ENCODE measurements around the gene CELSR1.
"Not testable (repeated sequence)": the region's sequence is repeated elsewhere in the genome, so short reads cannot be mapped to it uniquely, and the experiment has no call there.

CELSR1 gene

GRCh38 chr22:46478083-46478551 lies 59.3 kb downstream of the CELSR1 start:
- no peak for DNase-seq

GRCh38 chr22:46476547-46476941 lies 60.9 kb downstream of the CELSR1 start:
- DNase-seq = no peak

- DNase-seq = no peak
These were observed 63.4 kb downstream of the CELSR1 start for GRCh38 chr22:46473896-46474557.

- DNase-seq = no peak
These were observed 64.2 kb downstream of the CELSR1 start for GRCh38 chr22:46473021-46473779.

GRCh38 chr22:46472722-46473016 lies 64.8 kb downstream of the CELSR1 start:
- no peak for DNase-seq

- DNase-seq = no peak
These were observed 65.3 kb downstream of the CELSR1 start for GRCh38 chr22:46471901-46472721.

- not testable (repeated sequence) for DNase-seq
These were observed 66.1 kb downstream of the CELSR1 start for GRCh38 chr22:46471330-46471729.

- no peak for DNase-seq
These were observed 67.7 kb downstream of the CELSR1 start for GRCh38 chr22:46469711-46470110.

GRCh38 chr22:46467006-46467405 lies 70.4 kb downstream of the CELSR1 start:
- DNase-seq = no peak

GRCh38 chr22:46466255-46466676 lies 71.2 kb downstream of the CELSR1 start:
- no peak for DNase-seq

- no peak for DNase-seq
These were observed 71.6 kb downstream of the CELSR1 start for GRCh38 chr22:46465793-46466192.

- no peak for DNase-seq
These were observed 72.1 kb downstream of the CELSR1 start for GRCh38 chr22:46465345-46465720.

- no peak for DNase-seq
These were observed 72.6 kb downstream of the CELSR1 start for GRCh38 chr22:46464701-46465344.

GRCh38 chr22:46464296-46464695 lies 73.1 kb downstream of the CELSR1 start:
- DNase-seq = no peak

GRCh38 chr22:46463435-46464227 lies 73.8 kb downstream of the CELSR1 start:
- no peak for DNase-seq

GRCh38 chr22:46462726-46463371 lies 74.6 kb downstream of the CELSR1 start:
- DNase-seq = no peak

- DNase-seq = no peak
These were observed 75.7 kb downstream of the CELSR1 start for GRCh38 chr22:46461566-46462180.

- DNase-seq = no peak
These were observed 76.6 kb downstream of the CELSR1 start for GRCh38 chr22:46460857-46461256.

GRCh38 chr22:46459347-46460065 lies 77.9 kb downstream of the CELSR1 start:
- DNase-seq = no peak

GRCh38 chr22:46458525-46458924 lies 78.9 kb downstream of the CELSR1 start:
- DNase-seq = no peak

Measured in NCI-H1092 (cell line).